K562 (cell line): ENCODE data around the gene ZNF318. TPM values are rescaled to one million over a fixed set of nuclear protein-coding genes. Genes with fewer than 3 reads are reported as not detected.

ENCODE experiments used
- ATAC-seq: fragments of 200-7000 bp; cut with Tn5 transposase; 3 replicates; pipeline ENCODE4 v1.9.1; 2020; ENCODE audit warnings: moderate library complexity
- BruUV-seq: library from RNA; stranded (reverse); fragments of 400-500 nt; replicated peaks from 2 replicates; lab custom pipeline; 2021; lab: Mats Ljungman, UMichigan
- CTCF ChIA-PET: fragments of 300-600 bp; formaldehyde crosslinking; extraction: SDS; loops from one replicate; lab custom pipeline; 2021; ENCODE audit warnings: low intra/inter-chr PET ratio; lab: Yijun Ruan, JAX
- POLR2A ChIA-PET: fragments of 300-600, 350-650 bp; sonication (Branson Sonifier 250); formaldehyde crosslinking; extraction: SDS; loops from one replicate; lab custom pipeline; 2021; ENCODE audit warnings: antibody characterized with exemption, inconsistent platforms; lab: Yijun Ruan, JAX
- DNase-seq, 4 experiments: peaks; one replicate each; pipeline versions ENCODE4 v3.0.0 to v3.0.0-alpha.2; 2011 to 2018; ENCODE audit warnings: low spot score in 3 of 4, mixed read lengths in 3 of 4; ENCODE audit errors: extremely low read depth in 1 of 4
- FAIRE-seq: peaks from 2 replicates; lab custom pipeline; 2011; peaks lifted over from hg19 to GRCh38; lab: Jason Lieb, UNC
- H2AFZ ChIP-seq: 2 replicates; pipeline ENCODE4 v1.6.0; 2011; ENCODE audit warnings: low read depth, low read length, control low read depth, inconsistent platforms
- H3K27ac ChIP-seq: fragments of 200-600 bp; 3 replicates; pipeline ENCODE4 v1.8.0; 2011; ENCODE audit warnings: low read depth, mild to moderate bottlenecking, control low read depth, inconsistent platforms, low read length, moderate library complexity, mixed read lengths; ENCODE audit errors: extremely low read depth
- H3K27me3 ChIP-seq, 2 experiments: fragments of 300-600 bp in 1 of 2; 2 replicates in 1 of 2; 3 replicates in 1 of 2; pipeline versions ENCODE4 v1.6.0 to v1.8.0; 2011; ENCODE audit warnings: inconsistent platforms in 2 of 2, low read length in 2 of 2, mild to moderate bottlenecking in 1 of 2, mixed read lengths in 1 of 2, moderate library complexity in 1 of 2; ENCODE audit not compliant: control insufficient read depth in 2 of 2, insufficient read depth in 2 of 2
- H3K36me3 ChIP-seq: fragments of 300-600 bp; 3 replicates; pipeline ENCODE4 v1.8.0; 2011; ENCODE audit warnings: mild to moderate bottlenecking, low read length, inconsistent platforms; ENCODE audit not compliant: control insufficient read depth, insufficient read depth
- H3K4me1 ChIP-seq, 2 experiments: fragments of 200-600 bp in 1 of 2; replicated peaks in 1 of 2; 2 replicates in 1 of 2; 3 replicates in 1 of 2; pipeline versions ENCODE4 v1.5.1 to v1.8.0; 2011; ENCODE audit warnings: inconsistent platforms in 2 of 2, low read length in 2 of 2, mild to moderate bottlenecking in 1 of 2, mixed read lengths in 1 of 2, moderate library complexity in 1 of 2; ENCODE audit not compliant: control insufficient read depth in 2 of 2, insufficient read depth in 2 of 2
- H3K4me2 ChIP-seq: 2 replicates; pipeline ENCODE4 v1.6.1; 2011; ENCODE audit warnings: low read length, control low read depth, inconsistent platforms, mixed read lengths; ENCODE audit not compliant: insufficient read depth
- H3K4me3 ChIP-seq: fragments of 200-600 bp; sonication (generic), shearing (Covaris generic); 2 replicates; pipeline ENCODE4 v1.5.1; 2016; ENCODE audit warnings: control low read depth, inconsistent platforms
- H3K79me2 ChIP-seq: fragments of 200-600 bp; 3 replicates; pipeline ENCODE4 v1.8.0; 2011; ENCODE audit warnings: low read length, inconsistent platforms; ENCODE audit not compliant: control insufficient read depth, insufficient read depth
- H3K9ac ChIP-seq, 2 experiments: 2 replicates each; pipeline versions ENCODE4 v1.6.0 to v1.6.1; 2011; ENCODE audit warnings: low read depth in 2 of 2, low read length in 2 of 2, control low read depth in 1 of 2, inconsistent platforms in 1 of 2, mild to moderate bottlenecking in 1 of 2, mixed read lengths in 1 of 2; ENCODE audit not compliant: insufficient read depth in 1 of 2
- H3K9me1 ChIP-seq: one replicate; pipeline ENCODE4 v1.6.0; 2011; ENCODE audit warnings: inconsistent platforms, mild to moderate bottlenecking, low read length, moderate library complexity; ENCODE audit not compliant: control insufficient read depth, insufficient read depth
- H3K9me3 ChIP-seq: replicated peaks from 2 replicates; pipeline ENCODE4 v1.5.1; 2011; ENCODE audit warnings: low read depth, low read length, inconsistent platforms; ENCODE audit not compliant: control insufficient read depth, insufficient read depth
- H4K20me1 ChIP-seq: replicated peaks from 2 replicates; pipeline ENCODE4 v1.6.1; 2011; ENCODE audit warnings: low read length, inconsistent platforms, mixed read lengths; ENCODE audit not compliant: control insufficient read depth, insufficient read depth
- BDP1 ChIP-seq: IDR thresholded peaks from 3 replicates; pipeline ENCODE4 v1.6.1; 2011; ENCODE audit not compliant: insufficient read length, insufficient read depth
- CBFB ChIP-seq: sonication (generic); formaldehyde crosslinking; IDR thresholded peaks from 2 replicates; pipeline ENCODE4 v1.4.0; 2020; ENCODE audit warnings: mild to moderate bottlenecking, missing genetic modification reagents
- MCM7 ChIP-seq, 2 experiments: fragments of 450-650 bp; IDR thresholded peaks; 2 replicates each; pipeline ENCODE4 v1.6.1; 2016 to 2018
- NR2C2 ChIP-seq, 2 experiments: fragments of 200-800 bp in 1 of 2; sonication (Bioruptor generic) in 1 of 2; sonication (generic) in 1 of 2; formaldehyde crosslinking in 1 of 2; IDR thresholded peaks; 2 replicates each; pipeline versions ENCODE4 v1.6.1 to v1.8.0; 2016 to 2022; ENCODE audit warnings: mild to moderate bottlenecking in 1 of 2, missing compliant biosample characterization in 1 of 2, missing genetic modification characterization in 1 of 2, missing genetic modification reagents in 1 of 2
- SNIP1 ChIP-seq: fragments of 450-650 bp; IDR thresholded peaks from 2 replicates; pipeline ENCODE4 v1.7.1; 2017; ENCODE audit warnings: low read depth, mild to moderate bottlenecking
- TARDBP ChIP-seq: fragments of 450-650 bp; IDR thresholded peaks from 2 replicates; pipeline ENCODE4 v1.6.1; 2016
- TCF7L2 ChIP-seq: fragments of 150-350 bp; IDR thresholded peaks from 2 replicates; pipeline ENCODE4 v1.6.1; 2016; ENCODE audit warnings: low read depth, mild to moderate bottlenecking, low read length, moderate library complexity
- TSC22D4 ChIP-seq: fragments of 450-650 bp; IDR thresholded peaks from 2 replicates; pipeline ENCODE4 v1.6.1; 2016; ENCODE audit warnings: missing genetic modification characterization, missing biosample characterization, control low read depth
- ZBTB49 ChIP-seq: sonication (generic); formaldehyde crosslinking; IDR thresholded peaks from 2 replicates; pipeline ENCODE4 v1.8.0; 2022; ENCODE audit warnings: missing genetic modification reagents, mild to moderate bottlenecking, borderline replicate concordance
- ZNF133 ChIP-seq: fragments of 250-450 bp; sonication (Bioruptor Pico); IDR thresholded peaks from 2 replicates; pipeline ENCODE4 v1.4.0; 2020; ENCODE audit warnings: mild to moderate bottlenecking
- ZNF253 ChIP-seq: fragments of 250-450 bp; sonication (Bioruptor Pico); conservative IDR thresholded peaks from 2 replicates; pipeline ENCODE4 v1.6.1; 2021; ENCODE audit warnings: mild to moderate bottlenecking
- ZNF263 ChIP-seq: sonication (generic); formaldehyde crosslinking; IDR thresholded peaks from 2 replicates; pipeline ENCODE4 v1.8.0; 2022; ENCODE audit warnings: mild to moderate bottlenecking, missing genetic modification reagents, borderline replicate concordance
- ZNF282 ChIP-seq: sonication (generic); formaldehyde crosslinking; IDR thresholded peaks from 2 replicates; pipeline ENCODE4 v1.8.1; 2023; ENCODE audit warnings: missing genetic modification reagents
- ZNF347 ChIP-seq: fragments of 450-650 bp; formaldehyde crosslinking; IDR thresholded peaks from 2 replicates; pipeline ENCODE4 v1.4.0; 2020; ENCODE audit warnings: low read depth, mild to moderate bottlenecking, moderate library complexity
- WGBS: fragments of 100-300 bp; shearing (Covaris generic); methylation state at CpG from one replicate; pipeline ENCODE4 v1.1.6; 2016; ENCODE audit warnings: low coverage, mixed read lengths; ENCODE audit not compliant: insufficient coverage; ENCODE audit errors: missing lambda C conversion rate; 5-methylcytosine and 5-hydroxymethylcytosine counted together
- in situ Hi-C: fragments of 300-500 bp; cut with MboI; formaldehyde crosslinking; loops from 4 replicates; pipeline ENCODE4 v1.15.0; 2018; ENCODE audit warnings: inconsistent platforms, mixed read lengths
- intact Hi-C: fragments of 100-400 bp; cut with micrococcal nuclease; formaldehyde crosslinking; loops from 2 replicates; pipeline ENCODE4 v1.14.2; 2022
- polyA plus RNA-seq, 8 experiments: library from polyadenylated mRNA; depleted of rRNA in 4 of 8; stranded (reverse) in 5 of 8; unstranded in 3 of 8; fragments of >200 nt; fragmentation: Nextera tagmentation in 2 of 8; fragmentation: Illumina TruSeq in 1 of 8; extraction: Ambion mirVana in 2 of 8; extraction: Trizol in 1 of 8; gene quantifications; 2 replicates each; pipeline versions ENCODE4 v1.2.1 to v1.2.3, GENCODE V29; 2011 to 2014; ENCODE audit warnings: inconsistent platforms in 1 of 8, missing spikeins in 1 of 8
- total RNA-seq, 7 experiments: library from RNA; depleted of rRNA in 6 of 7; stranded (reverse); fragments of >200 nt in 6 of 7; fragmentation: Illumina TruSeq in 2 of 7; extraction: Trizol in 2 of 7; gene quantifications; 2 replicates each; pipeline versions ENCODE4 v1.2.1 to v1.2.3, GENCODE V29; 2011 to 2021; ENCODE audit warnings: low replicate concordance in 1 of 7

Gene ZNF318
- total and polyA plus RNA-seq, 9 of the 15 experiments (the other 6 are each of a cell fraction or from before 2014, with no cell fraction given), result 3.2 to 19.0 (median 9.2) TPM

- TF ChIP-seq TCF7L2 (no peak), SNIP1 (no peak), ZNF347 (no peak), BDP1 (no peak), NR2C2 (CRISPR knock-in tag; IDR thresholded peaks at IDR 0.05) (no peak), NR2C2 (tag; IDR thresholded peaks at IDR 0.05) (no peak), MCM7 (IDR thresholded peaks at IDR 0.05) (no peak), ZBTB49 (no peak), ZNF282 (CRISPR knock-in tag) (no peak), ZNF263 (no peak), TARDBP (no peak), CBFB (no peak)
- TF ChIP-seq, all 486 proteins: peak for 6
These were observed 74.9 kb downstream of the ZNF318 start (continued) for GRCh38 chr6:43294536-43294935.

GRCh38 chr6:43293698-43294097, 75.7 kb downstream of the ZNF318 start:
- ChIA-PET POLR2A (interaction anchor here (0.7 to 0.8 kb wide), 2 partner anchors 12 to 18 kb away, joined by 3 read pairs; no protein-coding TSS in a partner anchor), CTCF (no interaction called here)
- H3K4me3 ChIP-seq, result no peak overlapping the region
- ATAC-seq (no peak), DNase-seq (no peak), FAIRE-seq (no peak)
- no peaks in the 10 kb centered on the region for H3K9me3 ChIP-seq
- no peaks in the 10 kb centered on the region for H3K79me2 ChIP-seq
- no peaks in the 10 kb centered on the region for H4K20me1 ChIP-seq
- in situ Hi-C loops, result no loop called here
- H3K4me2 ChIP-seq, result no peak overlapping the region
- 0% methylated on average over 3 of the region's 3 CpGs for WGBS
- TF ChIP-seq TSC22D4 (tag) (0 out of 2 replicates have a peak, but pooled peaks have one; percentile 77), ZNF253 (CRISPR knock-in tag) (no peak), ZNF133 (CRISPR knock-in tag) (no peak)
- H2AFZ ChIP-seq, result no peak overlapping the region
- intact Hi-C loops, result no loop called here
- H3K4me1 ChIP-seq, result no peaks in the 10 kb centered on the region; a peak in 3 of 5 replicates
- no peaks in the 10 kb centered on the region for H3K36me3 ChIP-seq
- no peak overlapping the region for H3K27ac ChIP-seq
- peaks cover 23 to 28% of the 10 kb centered on the region in 2 experiments for H3K27me3 ChIP-seq
- no peak overlapping the region for H3K9ac ChIP-seq
- no TSS peak for BruUV-seq
- H3K9me1 ChIP-seq, result no peaks in the 10 kb centered on the region
